ENCODE results near the gene DDX5. TPM values are rescaled to one million over a fixed set of nuclear protein-coding genes. Genes with fewer than 3 reads are reported as not detected.
"Not testable (repeated sequence)": the region's sequence is repeated elsewhere in the genome, so short reads cannot be mapped to it uniquely, and the experiment has no call there.

Gene DDX5
- total RNA-seq, 1 donor from 2014 or later: 382 TPM

DNA sequence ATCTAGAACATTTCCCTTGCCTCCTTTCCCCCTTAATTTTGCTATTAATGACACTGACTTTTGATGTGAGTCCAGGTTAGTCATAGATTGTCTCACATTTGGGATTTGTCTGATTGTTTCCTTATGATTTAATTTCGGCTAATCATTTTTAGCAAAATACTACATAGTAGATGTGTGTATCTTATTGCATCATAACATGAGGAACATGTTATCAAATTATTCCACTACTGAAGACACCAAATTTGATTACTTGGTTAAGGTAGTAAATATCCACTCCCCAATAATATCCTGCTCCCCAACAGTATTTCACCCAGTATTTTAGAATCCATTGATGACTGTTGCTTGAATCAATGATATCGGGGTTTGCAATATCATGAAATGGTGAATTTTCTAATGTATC, 12.0 kb downstream of the DDX5 start:
- DNase-seq (ENCODE audit: low read depth, low spot score): no peak

DNA sequence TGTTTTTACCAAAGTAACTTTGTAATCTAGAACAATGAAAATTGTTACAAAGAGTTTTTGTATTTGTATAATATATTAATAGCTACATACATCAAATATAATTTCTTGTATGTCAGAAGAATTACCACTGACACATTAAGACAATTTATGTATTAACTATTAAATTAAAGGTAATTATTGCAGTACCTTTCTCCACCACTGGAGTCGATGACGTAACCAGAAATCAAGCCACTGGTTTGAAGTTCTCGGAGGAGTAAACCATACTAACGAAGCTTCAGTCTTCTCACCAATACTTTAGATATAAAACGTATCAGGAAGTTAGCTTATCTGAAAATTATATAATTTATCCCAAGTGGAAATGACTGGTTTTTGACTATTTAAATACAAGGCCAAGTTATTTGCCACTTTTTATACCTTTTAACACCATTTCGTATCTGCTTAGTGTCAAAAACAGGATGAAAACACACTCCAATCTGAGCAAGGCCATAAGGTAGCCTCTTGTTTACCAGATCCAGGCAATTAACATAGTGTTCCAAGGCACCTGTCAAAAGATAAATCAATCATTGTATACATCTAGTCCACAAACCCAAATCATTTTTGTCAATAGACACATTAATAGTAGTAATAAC, 13.5 kb downstream of the DDX5 start:
- no peak for DNase-seq (ENCODE audit: low read depth, low spot score)

DNA sequence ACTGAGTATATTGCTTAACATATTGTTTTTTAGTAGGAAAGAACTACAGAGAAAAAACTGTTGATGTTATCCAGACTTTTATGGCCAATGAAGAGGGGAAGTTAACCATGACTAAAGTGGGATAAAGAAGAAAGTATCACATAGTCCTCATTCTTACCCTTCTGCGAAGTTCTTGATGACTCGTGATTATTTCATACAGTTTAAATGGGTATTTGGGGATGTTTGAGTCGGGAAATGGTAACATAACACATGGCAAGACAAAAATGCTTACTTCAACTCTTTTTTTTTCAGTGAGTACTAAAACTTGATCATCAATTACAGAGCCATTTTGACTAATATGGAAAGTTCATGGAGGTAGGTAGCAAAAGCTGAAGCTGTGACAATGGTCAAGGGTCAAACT, 14.1 kb downstream of the DDX5 start:
- no peak for DNase-seq (ENCODE audit: low read depth, low spot score)

DNA sequence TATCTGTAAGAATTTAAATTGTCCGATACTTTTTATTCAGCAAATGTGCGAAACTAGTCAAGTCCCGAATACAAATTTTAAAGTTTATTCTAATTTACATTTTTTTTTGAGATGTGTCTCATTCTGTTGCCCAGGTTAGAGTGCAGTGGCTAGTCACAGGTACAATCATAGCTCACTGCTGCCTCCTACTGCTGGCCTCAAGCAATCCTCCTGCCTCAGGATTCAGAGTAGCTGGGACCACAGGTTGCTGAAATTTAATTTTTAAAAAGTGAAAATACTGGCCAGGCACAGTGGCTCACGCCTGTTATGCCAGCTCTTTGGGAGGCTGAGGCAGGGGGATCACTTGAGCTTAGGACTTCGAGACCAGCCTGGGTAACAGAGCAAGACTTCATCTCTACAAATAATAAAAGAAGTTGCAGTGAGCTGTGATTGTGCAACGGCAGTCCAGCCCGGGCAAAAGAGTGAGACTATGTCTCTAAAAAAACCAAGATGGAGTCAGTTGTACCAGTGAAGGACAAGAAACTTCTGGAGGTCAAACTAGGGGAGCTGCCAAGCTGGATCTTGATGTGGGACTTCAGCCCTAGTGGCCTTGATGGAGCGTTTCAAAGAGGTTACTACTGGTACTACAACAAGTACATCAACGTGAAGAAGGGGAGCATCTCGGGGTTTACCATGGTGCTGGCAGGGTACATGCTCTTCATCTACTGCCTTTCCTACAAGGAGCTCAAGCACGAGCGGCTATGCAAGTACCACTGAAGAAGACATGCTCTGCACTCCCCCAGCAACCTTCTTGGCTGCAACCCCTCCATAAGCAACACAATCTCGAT, 14.8 kb downstream of the DDX5 start:
- no peak for DNase-seq (ENCODE audit: low read depth, low spot score)

DNA sequence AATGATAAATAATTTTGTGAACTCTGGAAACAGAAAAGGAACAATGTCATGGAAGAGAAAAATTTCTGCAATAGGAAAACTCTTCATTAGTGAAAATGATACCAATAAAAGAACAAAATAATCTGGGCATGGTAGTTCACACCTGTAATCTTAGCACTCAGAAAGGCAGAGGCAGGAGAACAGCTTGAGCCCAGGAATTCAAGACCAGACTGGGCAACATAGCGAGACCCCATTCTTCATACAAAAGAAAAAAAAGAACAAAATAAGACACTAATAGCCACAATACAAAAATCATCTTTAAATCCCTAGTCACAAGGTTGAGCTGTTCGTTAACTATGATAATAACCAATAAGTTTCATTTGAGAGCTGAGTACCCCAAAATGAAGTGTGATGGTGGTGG, 17.8 kb downstream of the DDX5 start:
- no peak for DNase-seq (ENCODE audit: low read depth, low spot score)

DNA sequence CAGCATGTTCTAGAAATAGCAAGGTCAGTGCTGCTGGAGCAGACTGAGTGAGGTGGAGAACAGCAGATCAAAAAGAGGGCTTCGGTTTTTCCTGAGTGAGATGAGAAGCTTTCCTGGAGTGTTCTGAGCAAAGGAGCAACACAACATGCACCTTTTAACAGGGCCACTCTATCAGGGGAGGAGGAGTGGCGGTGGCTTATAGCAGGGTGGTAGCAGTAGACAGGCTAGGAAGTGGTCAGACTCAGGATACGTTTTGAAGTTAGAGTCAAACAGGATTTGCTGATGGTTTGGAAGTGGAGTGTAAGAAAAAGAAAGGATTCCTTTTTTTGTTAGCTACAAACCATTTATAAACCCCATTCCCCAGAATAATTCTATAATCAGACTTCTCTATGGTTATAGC, 21.7 kb downstream of the DDX5 start:
- DNase-seq (ENCODE audit: low read depth, low spot score): no peak

DNA sequence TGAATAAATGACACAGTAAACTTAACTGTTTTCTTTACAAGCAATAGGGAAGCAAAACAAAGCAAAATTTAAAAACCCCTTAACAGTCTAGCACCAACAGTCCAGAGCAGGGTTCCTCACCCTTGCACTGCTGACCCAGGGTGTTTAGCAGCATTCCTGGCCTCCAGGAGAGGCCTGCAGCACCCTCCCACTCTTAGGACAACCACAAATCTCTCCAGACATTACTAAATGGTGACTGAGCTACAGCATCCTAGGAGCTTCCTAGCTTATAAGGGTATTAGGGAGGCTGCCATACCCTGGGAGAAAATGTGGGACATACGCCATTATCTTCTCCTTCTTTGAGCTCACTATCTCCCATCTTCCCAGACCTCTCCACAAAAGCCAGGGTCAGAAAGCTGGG, 25.1 kb downstream of the DDX5 start:
- no peak for DNase-seq (ENCODE audit: low read depth, low spot score)

DNA sequence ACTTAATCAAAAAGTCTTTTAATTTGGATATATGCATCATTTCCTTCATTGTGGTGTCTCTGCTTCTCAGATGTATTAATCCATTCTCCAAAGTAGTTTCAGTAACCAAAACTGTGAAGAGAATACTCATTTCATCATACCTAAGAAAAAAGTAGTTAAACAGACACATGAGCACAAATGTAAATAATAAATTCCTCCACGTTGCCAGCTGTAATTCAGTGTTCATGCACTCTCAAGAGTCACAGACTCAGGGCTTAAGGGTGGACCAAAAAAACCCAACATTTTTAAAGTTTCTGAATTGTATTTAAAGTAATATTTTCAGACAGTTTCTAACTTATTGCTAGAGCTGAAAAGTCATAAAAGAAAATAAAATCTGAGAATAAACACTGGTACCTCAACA, 28.2 kb downstream of the DDX5 start:
- DNase-seq (ENCODE audit: low read depth, low spot score): no peak

DNA sequence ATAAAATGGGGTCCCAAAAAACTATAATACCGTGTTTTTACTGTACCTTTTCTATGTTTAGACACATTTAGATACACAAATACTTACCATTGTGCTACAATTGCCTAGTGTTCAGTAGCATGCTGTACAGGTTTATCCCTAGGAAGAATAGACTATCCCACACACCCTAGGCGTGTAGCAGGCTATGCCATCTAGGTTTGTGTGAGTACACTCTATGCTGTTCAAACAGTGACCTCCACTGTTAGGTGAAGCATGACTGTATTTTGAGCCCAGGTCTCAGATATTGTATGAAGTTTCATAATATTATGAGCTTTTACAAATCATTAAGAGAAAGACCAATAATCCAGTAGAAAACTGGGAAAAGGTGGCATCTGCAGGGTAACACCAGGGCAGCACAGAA, 33.5 kb downstream of the DDX5 start:
- DNase-seq (ENCODE audit: low read depth, low spot score): no peak

DNA sequence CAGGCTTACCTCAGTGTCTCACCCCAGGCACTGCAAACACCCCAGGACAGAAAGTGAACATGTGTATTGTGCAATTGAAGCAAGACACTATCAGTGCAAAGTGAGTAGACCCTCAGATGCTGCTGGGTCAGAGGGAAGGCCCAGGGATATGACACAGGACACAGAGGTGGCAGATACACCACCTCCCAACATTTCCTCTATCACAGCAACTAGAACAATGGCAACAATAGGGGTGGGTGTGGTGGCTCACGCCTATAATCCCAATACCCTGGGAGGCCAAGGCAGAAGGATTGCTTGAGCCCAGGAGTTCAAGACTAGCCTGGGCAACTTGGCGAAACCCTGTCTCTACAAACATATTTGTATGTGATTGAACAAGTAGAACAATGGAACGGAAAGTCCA, 34.6 kb downstream of the DDX5 start:
- no peak for DNase-seq (ENCODE audit: low read depth, low spot score)

DNA sequence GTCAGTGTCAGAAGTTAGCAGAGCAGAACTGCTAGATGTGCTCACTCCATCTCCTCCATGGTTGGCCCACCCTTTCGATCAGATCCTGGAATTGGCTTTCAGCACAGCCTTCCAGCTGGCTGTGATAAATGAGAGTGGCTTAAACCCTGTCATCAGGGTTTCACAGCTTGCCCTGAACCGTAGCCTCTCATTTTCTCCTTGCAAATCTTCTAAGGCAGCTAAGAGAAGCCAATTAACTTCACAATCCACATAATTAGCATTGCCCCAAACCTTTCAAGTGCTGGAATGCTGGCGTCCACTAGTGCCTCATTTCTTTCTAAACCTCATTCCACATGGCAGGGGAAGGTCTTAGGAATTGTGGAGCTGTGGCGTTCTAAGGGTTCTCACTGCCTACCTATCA, 35.5 kb downstream of the DDX5 start:
- DNase-seq (ENCODE audit: low read depth, low spot score): no peak

DNA sequence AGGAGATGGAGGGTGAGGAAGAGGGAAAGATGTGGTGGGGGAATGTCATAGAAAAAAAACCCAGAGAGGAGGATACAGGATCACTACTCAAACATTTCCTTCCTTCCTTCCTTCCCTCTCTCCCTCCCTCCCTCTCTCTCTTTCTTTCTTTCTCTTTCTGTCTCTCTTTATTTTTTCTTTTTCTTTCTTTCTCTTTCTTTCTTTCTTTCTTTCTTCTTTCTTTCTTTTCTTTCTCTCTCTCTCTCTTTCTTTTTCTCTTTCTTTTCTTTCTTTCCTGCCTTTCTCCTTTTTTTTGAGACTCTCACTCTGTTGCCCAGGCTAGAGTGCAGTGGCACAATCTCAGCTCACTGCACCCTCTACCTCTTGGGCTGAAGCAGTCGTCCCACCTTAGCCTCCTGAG, 39.3 kb downstream of the DDX5 start:
- not testable (repeated sequence) for DNase-seq (ENCODE audit: low read depth, low spot score)

DNA sequence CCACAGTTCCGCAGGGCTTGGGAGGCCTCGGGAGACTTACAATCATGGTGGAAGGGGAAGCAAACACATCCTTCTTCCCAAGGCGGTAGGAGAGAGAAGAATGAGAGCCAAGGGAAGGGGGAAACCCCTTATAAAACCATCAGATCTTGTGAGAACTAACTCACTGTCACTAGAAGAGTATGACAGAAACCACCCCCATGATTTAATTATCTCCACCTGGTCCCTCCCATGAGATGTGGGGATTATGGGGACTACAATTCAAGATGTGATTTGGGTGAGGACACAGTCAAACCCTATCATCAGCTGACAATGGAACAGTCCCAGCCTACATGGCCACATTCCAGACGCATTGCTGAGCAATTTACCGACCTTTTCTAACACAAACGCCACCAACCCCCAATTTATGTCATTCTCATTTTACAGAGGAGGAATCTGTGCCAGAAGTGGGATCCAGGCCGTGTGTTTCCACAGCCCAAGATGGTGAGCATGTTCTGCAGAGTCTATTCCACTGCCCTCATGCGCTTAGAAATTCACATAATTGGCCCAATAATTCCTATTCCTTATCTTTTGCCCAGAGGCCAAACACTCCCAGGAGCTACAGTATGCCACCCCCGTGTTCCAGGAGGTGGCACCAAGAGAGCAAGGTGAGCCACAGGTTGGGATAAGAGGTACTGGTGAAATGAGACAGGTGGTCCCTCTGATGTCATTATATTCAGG, 39.9 kb downstream of the DDX5 start:
- no peak for DNase-seq (ENCODE audit: low read depth, low spot score)

DNA sequence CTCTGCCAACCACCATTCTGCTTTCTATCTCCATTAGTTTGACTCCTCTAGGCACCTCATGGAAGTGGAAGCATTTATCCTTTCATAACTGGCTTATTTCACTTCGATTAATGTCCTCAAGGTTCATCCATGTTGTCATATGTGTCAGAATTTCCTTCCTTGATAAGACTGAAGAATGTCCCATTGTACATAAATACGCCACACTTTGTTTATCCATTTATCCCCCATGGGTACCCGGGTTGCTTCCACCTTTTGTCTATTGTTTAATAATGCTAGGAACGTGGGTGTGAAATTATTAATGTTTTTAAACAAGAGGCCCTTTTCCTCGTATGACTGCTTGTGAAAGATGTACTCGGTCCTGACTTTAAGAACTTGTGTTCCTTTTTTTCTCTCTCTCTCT, 44.3 kb downstream of the DDX5 start:
- peak; percentile 40 for DNase-seq (ENCODE audit: low read depth, low spot score)

DNA sequence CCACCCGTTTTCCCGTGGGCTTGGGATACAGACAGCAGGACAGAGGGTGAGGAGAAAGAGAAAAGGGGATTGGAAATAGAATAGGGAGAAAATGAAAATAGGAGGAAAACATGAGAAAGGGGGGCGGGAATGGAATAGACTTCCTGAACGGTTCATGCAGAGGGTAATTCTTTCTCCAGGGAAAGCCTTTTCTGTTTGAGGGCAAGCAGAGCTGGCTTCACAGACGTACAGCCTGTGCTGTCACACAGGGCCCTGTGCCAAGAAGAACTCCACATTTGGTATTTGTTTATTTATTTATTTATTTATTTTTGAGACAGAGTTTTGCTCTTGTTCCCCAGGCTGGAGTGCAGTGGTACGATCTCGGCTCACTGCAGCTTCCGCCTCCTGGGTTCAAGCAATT, 45.1 kb downstream of the DDX5 start:
- DNase-seq (ENCODE audit: low read depth, low spot score): no peak

DNA sequence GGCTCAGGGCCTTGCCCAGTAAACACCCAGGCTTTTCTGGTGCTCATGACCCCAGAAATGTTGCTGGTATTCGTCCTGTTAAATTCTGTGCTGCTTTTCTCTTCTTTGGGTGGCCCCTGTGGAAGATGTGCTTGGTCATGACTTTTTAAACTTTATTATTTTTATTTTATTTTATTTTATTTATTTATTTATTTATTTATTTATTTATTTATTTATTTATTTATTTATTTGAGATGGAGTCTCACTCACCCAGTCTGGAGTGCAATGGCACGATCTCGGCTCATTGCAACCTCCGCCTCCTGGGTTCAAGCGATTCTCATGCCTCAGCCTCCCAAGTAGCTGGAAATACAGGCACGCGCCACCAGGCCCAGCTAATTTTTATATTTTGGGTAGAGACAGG, 46.3 kb downstream of the DDX5 start:
- DNase-seq (ENCODE audit: low read depth, low spot score): not testable (repeated sequence)

DNA sequence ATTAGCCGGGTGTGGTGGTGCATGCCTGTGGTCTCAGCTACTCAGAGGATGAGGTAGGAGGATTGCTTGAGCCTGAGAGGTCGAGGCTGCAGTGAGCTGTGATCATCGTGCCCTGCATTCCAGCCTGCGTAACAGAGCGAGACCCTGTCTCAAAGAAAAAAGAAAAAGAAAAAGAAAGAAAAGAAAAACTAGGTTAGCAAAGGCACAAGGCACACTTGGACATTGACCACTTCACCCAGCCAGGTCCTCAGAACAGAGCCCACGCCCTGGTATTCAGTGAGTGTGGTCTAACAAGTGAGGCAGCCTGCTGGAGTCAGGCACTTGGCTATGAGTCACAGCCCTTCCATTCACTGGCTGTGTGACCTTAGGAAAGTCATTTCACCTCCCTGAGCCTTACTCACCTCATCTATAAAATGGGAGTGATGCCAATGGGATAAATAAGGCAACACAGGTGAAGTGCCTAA, 46.8 kb downstream of the DDX5 start:
- DNase-seq (ENCODE audit: low read depth, low spot score): no peak

DNA sequence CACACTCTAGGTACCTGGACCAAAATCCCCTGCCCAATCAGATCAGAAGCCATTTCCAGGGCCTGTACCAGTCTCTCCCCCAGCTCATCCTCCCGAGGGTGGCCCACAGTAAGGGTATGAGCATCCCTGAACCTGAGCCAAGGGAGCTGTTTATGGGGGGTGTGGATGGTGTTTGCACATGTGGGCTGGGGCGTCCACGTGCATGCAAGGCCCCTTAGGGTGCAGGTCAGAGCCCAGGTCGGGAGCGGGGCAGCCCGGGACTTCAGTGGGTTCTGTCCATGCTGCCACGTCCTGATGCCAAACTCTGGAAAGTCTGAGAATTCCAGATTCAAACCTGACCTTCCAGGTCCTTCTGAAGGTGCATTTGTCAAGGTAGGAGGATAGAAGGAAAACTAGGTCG, 47.3 kb downstream of the DDX5 start:
- DNase-seq (ENCODE audit: low read depth, low spot score): no peak

DNA sequence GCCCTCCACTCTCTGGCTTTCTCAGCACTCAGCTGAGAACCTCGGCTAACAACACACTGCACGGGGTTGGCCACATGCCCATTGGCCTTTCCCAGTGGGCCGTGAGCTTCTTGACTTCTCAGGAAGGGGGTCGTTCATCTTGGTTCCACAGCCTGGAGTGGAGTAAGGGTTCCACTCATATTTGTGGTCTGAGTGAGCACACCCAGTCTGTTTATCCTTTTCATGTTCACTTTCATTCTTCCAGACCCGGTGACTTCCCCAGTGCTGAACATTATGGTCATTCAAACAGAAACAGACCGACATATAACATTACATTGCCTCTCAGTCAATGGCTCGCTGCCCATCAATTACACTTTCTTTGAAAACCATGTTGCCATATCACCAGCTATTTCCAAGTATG, 48.9 kb downstream of the DDX5 start:
- DNase-seq (ENCODE audit: low read depth, low spot score): no peak

DNA sequence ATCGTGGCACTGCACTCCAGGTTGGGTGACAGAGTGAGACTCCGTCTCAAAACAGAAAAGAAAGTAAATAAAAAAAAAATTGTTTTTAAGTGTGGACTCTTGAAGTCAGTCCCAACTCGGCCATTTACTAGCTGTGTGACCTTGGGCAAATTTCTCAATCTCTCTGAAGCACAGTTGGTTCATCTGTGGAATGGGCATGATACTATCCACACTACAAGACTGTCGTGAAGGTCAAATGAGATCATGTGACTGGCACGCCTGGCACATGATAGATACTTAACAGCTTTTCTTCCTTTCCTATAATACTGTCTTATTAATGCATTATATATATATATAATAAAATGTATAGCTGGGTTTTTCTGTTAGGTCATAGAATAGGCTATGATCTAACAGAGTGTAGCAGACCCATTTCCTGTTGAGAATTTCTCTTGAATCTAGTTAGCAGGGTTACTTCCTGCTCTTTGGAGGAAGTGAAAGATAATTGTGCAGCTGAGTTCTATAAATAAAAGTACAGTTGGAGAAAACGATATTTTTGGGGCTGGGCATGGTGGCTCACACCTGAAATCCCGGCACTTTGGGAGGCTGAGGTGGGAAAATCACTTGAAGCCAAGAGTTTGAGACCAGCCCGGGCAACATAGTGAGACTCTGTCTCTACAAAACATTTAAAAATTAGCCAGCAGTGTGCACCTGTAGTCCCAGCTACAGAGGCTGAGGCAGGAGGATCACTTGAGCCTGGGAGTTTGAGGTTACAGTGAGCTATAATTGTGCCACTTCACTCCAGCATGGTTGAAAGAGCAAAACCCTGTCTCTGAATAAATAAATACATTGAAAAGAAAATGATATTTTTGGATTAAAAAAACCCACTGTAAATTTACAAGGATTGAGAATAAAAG, 49.9 kb downstream of the DDX5 start:
- no peak for DNase-seq (ENCODE audit: low read depth, low spot score)

DNA sequence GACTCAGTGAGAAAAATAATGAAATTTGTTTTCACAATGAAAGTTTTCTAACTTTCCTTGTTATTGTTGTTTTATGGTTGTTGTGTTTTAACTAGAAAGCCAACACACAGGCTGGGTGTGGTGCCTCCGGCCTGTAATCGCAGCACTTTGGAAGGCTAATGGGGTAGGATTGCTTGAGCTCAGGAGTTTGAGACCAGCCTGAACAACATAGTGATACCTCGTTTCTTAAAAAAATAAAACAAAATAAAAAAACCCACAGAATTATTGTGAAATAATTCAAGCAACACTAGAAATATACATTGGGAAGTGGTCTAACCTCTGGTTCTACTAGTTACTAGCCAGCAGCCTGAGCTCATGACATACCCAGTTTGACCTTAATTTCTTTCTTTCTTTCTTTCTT, 56.5 kb downstream of the DDX5 start:
- no peak for DNase-seq (ENCODE audit: low read depth, low spot score)

Measured in pulmonary artery endothelial cell (primary cell).